AG04449 (cell line): ENCODE results near the gene KARS1.
A peak's percentile ranks its signal among the peaks of the same experiment; 100 is the strongest.

ENCODE experiments used
- CTCF ChIA-PET: fragments of 350-600 bp; formaldehyde crosslinking; extraction: SDS; loops from one replicate; lab custom pipeline; 2021; ENCODE audit warnings: antibody characterized with exemption; lab: Yijun Ruan, JAX
- POLR2A ChIA-PET: fragments of 400-600, 350-600 bp; formaldehyde crosslinking; extraction: SDS; loops from one replicate; lab custom pipeline; 2020; ENCODE audit warnings: antibody characterized with exemption, inconsistent platforms; lab: Yijun Ruan, JAX
- DNase-seq: peaks from one replicate; pipeline ENCODE4 v3.0.0-alpha.2; 2010; ENCODE audit warnings: low read depth, low spot score
- H3K4me3 ChIP-seq: 2 replicates; pipeline ENCODE4 v1.5.1; 2011; ENCODE audit warnings: low read depth, mild to moderate bottlenecking, control low read depth, low read length
- CTCF ChIP-seq: IDR thresholded peaks from one replicate; pipeline ENCODE4 v1.5.1; 2011; ENCODE audit warnings: mild to moderate bottlenecking, moderate library complexity, low read length, control low read depth, inconsistent platforms; ENCODE audit not compliant: insufficient read depth; ENCODE audit errors: missing control alignments

The KARS1 gene

GRCh38 chr16:75647492-75648264, at the start of gene KARS1, which contains the start of gene TERF2IP:
Gene KARS1 (minus strand): TSS chr16:75647665. CDS start chr16:75647639, 26 bp downstream.
Gene TERF2IP (plus strand): TSS chr16:75647773. CDS start chr16:75647883, 110 bp downstream.
- peak; percentile 56 for DNase-seq
- CTCF ChIA-PET, result interaction anchor here (1.0 to 3.1 kb wide), 5 partner anchors 11 to 448 kb away, joined by 3 to 17 read pairs (median 9); partner anchors contain the start of gene ADAT1
- POLR2A ChIA-PET, result interaction anchor here (0.8 to 1.5 kb wide), 7 partner anchors 11 to 214 kb away, joined by 3 to 7 read pairs (median 3); partner anchors contain the start of gene ADAT1
- TF ChIP-seq CTCF, result no peak
- peak within 1 kb of the TSS; percentile 98 for H3K4me3 ChIP-seq

- DNase-seq, result no peak
- ChIA-PET POLR2A (no interaction called here), CTCF (no interaction called here)
- no peak overlapping the region for H3K4me3 ChIP-seq
- no peak for TF ChIP-seq CTCF
These were observed 48.2 kb upstream of the KARS1 start for GRCh38 chr16:75695708-75696107.

GRCh38 chr16:75687361-75687760, 39.9 kb upstream of the KARS1 start:
- no peak overlapping the region for H3K4me3 ChIP-seq
- DNase-seq, result no peak
- ChIA-PET CTCF (no interaction called here), POLR2A (no interaction called here)
- TF ChIP-seq CTCF, result no peak

GRCh38 chr16:75682308-75682707, 34.8 kb upstream of the KARS1 start:
- POLR2A ChIA-PET, result no interaction called here
- TF ChIP-seq CTCF, result no peak
- H3K4me3 ChIP-seq, result no peak overlapping the region
- DNase-seq, result no peak
- CTCF ChIA-PET, result no interaction called here

- ChIA-PET POLR2A (no interaction called here), CTCF (no interaction called here)
- no peak for DNase-seq
- H3K4me3 ChIP-seq, result no peak overlapping the region
- TF ChIP-seq CTCF, result no peak
These were observed 31.9 kb upstream of the KARS1 start for GRCh38 chr16:75679366-75679765.

GRCh38 chr16:75676909-75677308, 29.4 kb upstream of the KARS1 start, which contains the start of gene CPHXL2:
Gene CPHXL2 (minus strand): TSS chr16:75677009. CDS start chr16:75676999, 10 bp downstream.
- no peak for TF ChIP-seq CTCF
- no peak within 1 kb of the TSS for H3K4me3 ChIP-seq
- CTCF ChIA-PET, result interaction anchor here (1.1 kb wide), 1 partner anchor 87 kb away, joined by 3 read pairs; no protein-coding TSS in a partner anchor
- POLR2A ChIA-PET, result no interaction called here
- DNase-seq, result no peak
